Activated B cell treated with CpG ODN at 0.5 μM for 24 hours (primary cell): ENCODE results near the gene XPNPEP1. TPM values are rescaled to one million over a fixed set of nuclear protein-coding genes. Genes with fewer than 3 reads are reported as not detected.

Experiments used
- ATAC-seq: fragments of 200-7000 bp; cut with Tn5 transposase; one replicate; pipeline ENCODE4 v1.10.0; 2021; ENCODE audit warnings: low read depth, mild to moderate bottlenecking, moderate library complexity
- CTCF ChIA-PET: fragments of 350-600 bp; sonication (Branson Sonifier 250); formaldehyde crosslinking; loops from one replicate; lab custom pipeline; 2021; ENCODE audit warnings: antibody characterized with exemption; lab: Charles Lee
- POLR2A ChIA-PET: fragments of 350-600 bp; sonication (Branson Sonifier 250); formaldehyde crosslinking; loops from one replicate; lab custom pipeline; 2021; ENCODE audit warnings: antibody characterized with exemption; lab: Charles Lee
- DNase-seq: peaks from one replicate; pipeline ENCODE4 v3.0.0; 2022
- H3K27ac Mint-ChIP-seq: one replicate; pipeline ENCODE4 v1.8.0; 2020; ENCODE audit warnings: mixed read lengths
- H3K27me3 Mint-ChIP-seq: one replicate; pipeline ENCODE4 v1.8.0; 2021; ENCODE audit warnings: mixed read lengths
- H3K36me3 Mint-ChIP-seq: one replicate; pipeline ENCODE4 v1.8.0; 2021; ENCODE audit warnings: low read depth, mixed read lengths
- H3K4me1 Mint-ChIP-seq: one replicate; pipeline ENCODE4 v1.8.0; 2021; ENCODE audit warnings: mixed read lengths
- H3K4me3 Mint-ChIP-seq: one replicate; pipeline ENCODE4 v1.8.0; 2020; ENCODE audit warnings: mild to moderate bottlenecking, mixed read lengths
- H3K9me3 Mint-ChIP-seq: one replicate; pipeline ENCODE4 v1.8.0; 2020; ENCODE audit warnings: mixed read lengths
- CTCF ChIP-seq: fragments of 200-600 bp; IDR thresholded peaks from one replicate; pipeline ENCODE4 v1.8.0; 2022; ENCODE audit warnings: antibody characterized with exemption, mild to moderate bottlenecking
- intact Hi-C: fragments of 100-400 bp; cut with micrococcal nuclease; formaldehyde crosslinking; loops from one replicate; pipeline ENCODE4 v1.15.1; 2024
- total RNA-seq: library from RNA; stranded (reverse); gene quantifications from 2 replicates; pipeline ENCODE4 v1.2.3, GENCODE V29; 2022

The XPNPEP1 gene
- 53.5 and 70.6 TPM in 2 replicates for total RNA-seq

- no peak for TF ChIP-seq CTCF
- Mint-ChIP-seq H3K4me3 (peak within 1 kb of the TSS; percentile 88), H3K36me3 (peaks cover 1% of the 10 kb centered on the region), H3K9me3 (no peaks in the 10 kb centered on the region), H3K4me1 (peaks cover 36% of the 10 kb centered on the region), H3K27me3 (peaks cover 2% of the 10 kb centered on the region), H3K27ac (peak within 1 kb of the TSS; percentile 81)
- intact Hi-C loops, result loop anchor here (1.0 to 5.0 kb wide), 8 partner anchors 11 to 996 kb away; partner anchors contain the start of genes ADD3, BBIP1, SHOC2 and SMC3
- DNase-seq (peak; percentile 85), ATAC-seq (peak; percentile 94)
- ChIA-PET CTCF (interaction anchor here (1.1 kb wide), 1 partner anchor 39 kb away, joined by 4 read pairs; no protein-coding TSS in a partner anchor), POLR2A (interaction anchor here (0.5 to 1.5 kb wide), 7 partner anchors 11 to 298 kb away, joined by 3 to 5 read pairs (median 3); partner anchors contain the start of gene ADD3)
Observed at GRCh38 chr10:109922976-109923921, at the start of gene XPNPEP1. Gene XPNPEP1, minus strand, starts transcription at chr10:109923511. Its CDS starts 78 bp downstream, at chr10:109923433.

- Mint-ChIP-seq H3K4me1 (no peaks in the 10 kb centered on the region), H3K27ac (no peak overlapping the region), H3K27me3 (peaks cover 4% of the 10 kb centered on the region), H3K9me3 (no peaks in the 10 kb centered on the region), H3K36me3 (no peaks in the 10 kb centered on the region), H3K4me3 (no peak overlapping the region)
- ChIA-PET CTCF (no interaction called here), POLR2A (no interaction called here)
- ATAC-seq (no peak), DNase-seq (no peak)
- TF ChIP-seq CTCF, result no peak
- intact Hi-C loops, result no loop called here
Observed at GRCh38 chr10:109972372-109973001, 49.2 kb upstream of the XPNPEP1 start.

- ATAC-seq (no peak), DNase-seq (no peak)
- intact Hi-C loops, result no loop called here
- Mint-ChIP-seq H3K36me3 (no peaks in the 10 kb centered on the region), H3K27ac (no peak overlapping the region), H3K9me3 (no peaks in the 10 kb centered on the region), H3K27me3 (peaks cover 4% of the 10 kb centered on the region), H3K4me3 (no peak overlapping the region), H3K4me1 (no peaks in the 10 kb centered on the region)
- ChIA-PET POLR2A (no interaction called here), CTCF (no interaction called here)
- no peak for TF ChIP-seq CTCF
Observed at GRCh38 chr10:109971634-109972033, 48.3 kb upstream of the XPNPEP1 start.

- ChIA-PET POLR2A (no interaction called here), CTCF (no interaction called here)
- Mint-ChIP-seq H3K4me1 (no peaks in the 10 kb centered on the region), H3K4me3 (no peak overlapping the region), H3K27me3 (peaks cover 5% of the 10 kb centered on the region), H3K36me3 (no peaks in the 10 kb centered on the region), H3K9me3 (no peaks in the 10 kb centered on the region), H3K27ac (no peak overlapping the region)
- no peak for ATAC-seq
- DNase-seq, result no peak
- intact Hi-C loops, result no loop called here
- no peak for TF ChIP-seq CTCF
Observed at GRCh38 chr10:109969760-109970346, 46.5 kb upstream of the XPNPEP1 start.
